Measurements from ENCODE around the gene RAB25.

RAB25 gene

DNA sequence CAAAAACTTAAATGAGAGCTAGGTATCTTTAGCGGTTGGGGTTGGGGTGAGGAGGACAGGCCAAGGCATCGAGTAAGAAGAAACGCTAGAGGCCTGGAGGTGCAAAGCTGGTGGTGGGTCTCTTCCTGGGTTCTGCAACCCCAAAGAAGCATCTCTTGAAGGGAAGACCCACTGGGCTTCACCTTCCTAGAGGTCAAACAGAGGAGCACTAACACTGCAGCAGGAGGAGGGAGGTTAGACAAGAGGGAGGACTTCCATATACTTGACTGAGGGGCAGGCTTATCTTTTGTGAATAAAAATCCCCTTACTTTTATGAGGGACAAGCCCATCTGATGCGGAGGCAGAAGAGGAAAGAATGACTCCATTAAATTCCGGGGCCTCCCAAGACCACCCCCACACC, 18.8 kb downstream of the RAB25 start:
- DNase-seq (ENCODE audit: low read depth in 2 of 2): no peak

DNA sequence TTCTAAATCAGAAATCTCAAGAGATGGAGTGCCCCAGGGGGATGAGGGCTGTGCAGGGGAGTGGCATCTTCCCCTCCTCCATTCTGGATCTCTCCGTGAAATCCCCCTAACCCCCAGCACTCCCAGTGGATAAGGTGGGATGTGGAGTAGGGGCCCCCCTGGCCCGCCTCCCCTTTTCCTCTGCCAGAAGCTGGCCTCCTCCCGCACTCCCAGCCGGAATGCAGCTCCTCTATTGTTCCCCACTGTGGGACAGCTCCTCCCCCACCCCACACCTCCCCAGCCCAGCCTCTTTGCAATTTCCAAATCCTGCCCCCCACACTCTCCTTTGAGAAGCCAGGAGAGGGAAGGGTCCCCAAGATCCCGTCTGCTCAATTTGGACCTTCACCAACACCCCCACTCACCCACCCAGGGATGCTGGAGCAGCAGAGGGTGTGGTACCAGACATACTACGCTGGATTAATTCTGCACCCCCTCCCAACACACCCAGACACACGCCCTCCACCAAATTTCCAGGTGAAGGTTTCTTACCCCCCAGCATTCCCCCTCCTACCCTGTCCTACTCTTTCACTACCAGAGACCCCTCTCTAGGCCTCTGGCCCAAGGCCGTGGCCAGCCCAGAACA, 19.4 kb downstream of the RAB25 start:
- DNase-seq (ENCODE audit: low read depth in 2 of 2): no peak

GRCh38 chr1:156080863-156081179, 19.9 kb downstream of the RAB25 start:
- DNase-seq (ENCODE audit: low read depth in 2 of 2): no peak

DNA sequence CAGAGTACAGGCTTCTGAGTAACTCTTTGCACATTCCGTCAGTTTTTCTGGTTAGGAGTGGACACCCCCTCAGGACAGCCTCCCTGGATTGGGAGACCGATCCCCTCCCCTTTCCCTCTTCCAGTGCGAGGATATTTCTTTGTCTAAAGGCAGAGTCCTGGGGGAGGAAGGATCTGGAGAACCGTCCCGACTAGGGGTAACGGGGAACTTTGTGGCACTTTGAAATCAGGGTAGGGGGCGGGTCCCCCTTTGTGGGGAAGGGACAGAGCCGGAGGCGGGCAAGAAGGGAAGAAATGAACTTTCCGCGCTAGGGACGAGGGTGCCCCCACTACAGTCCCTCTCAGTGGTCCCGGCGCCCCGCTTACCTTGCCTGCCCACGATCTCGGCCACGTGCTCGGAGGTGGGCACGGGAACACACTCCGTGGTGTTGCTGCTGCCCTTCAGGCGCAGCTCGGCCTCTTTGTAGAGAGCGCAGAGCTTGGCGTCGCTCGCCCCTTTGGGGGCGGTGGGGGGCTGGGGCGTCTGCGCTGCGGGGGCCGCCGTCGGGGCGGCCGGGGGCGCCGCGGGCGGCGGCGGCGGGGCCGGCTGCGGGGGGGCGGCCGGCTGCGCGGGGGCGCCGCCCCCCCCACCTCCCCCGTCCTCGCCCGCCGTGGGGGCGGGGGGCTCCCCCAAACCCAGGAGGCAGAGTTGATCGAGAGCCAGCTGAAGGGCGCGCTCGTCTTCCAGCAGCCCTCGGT, 20.4 kb downstream of the RAB25 start:
- no peak for DNase-seq (ENCODE audit: low read depth in 2 of 2)

GRCh38 chr1:156081917-156082308, 21.0 kb downstream of the RAB25 start:
- no peak for DNase-seq (ENCODE audit: low read depth in 2 of 2)

- no peak for DNase-seq (ENCODE audit: low read depth in 2 of 2)
Measured at GRCh38 chr1:156082309-156083091, 21.5 kb downstream of the RAB25 start, which contains the start of gene MEX3A. Gene MEX3A (minus strand): TSS chr1:156082465. CDS start chr1:156081998, 467 bp downstream.

DNA sequence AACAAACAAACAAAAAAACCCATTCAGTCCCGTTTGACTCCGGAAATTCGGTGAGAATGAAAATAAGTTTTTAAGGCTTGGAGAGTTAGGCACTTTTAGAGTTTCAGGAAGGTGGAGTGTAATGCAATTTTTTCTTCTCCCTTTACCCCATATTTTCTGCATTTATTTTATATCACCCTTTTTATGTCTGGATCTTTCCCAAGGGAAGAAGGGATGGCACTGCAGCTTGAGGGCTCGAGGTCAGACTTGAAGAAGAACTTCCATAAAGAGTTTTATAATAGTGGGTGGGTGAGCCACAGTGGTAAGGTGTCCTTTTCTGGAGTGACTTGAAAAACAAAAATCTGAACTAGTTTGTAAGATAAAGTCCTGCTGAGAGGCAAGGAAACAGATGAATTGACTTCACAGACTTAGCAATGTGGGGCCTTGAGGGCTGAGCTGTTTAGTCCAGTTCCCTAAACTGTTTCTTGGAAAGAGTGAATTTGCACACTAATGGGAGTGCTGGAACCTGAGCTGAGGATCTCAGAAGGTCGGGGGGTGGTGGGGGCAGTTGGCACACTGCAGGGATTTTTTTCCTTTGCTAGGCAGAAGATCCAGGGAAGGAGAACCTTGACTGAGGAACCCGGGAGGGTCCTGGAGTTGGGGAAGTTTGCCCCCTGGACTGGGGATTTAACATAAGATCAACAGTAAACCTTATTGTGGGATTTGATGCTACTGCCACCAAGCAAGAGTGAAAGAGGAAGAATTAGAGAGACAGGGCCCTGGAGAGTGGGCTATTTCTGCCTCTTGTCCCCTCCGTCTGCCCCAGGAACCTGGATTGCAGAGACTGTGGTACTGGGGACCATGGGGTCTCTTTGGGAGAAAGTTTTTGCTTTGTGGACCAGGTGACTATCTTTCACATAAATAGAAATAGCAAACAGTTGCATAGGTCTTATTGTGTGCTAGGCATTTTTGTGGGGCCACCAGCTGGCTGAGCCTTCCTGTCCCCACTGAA, 23.1 kb downstream of the RAB25 start:
- no peak for DNase-seq (ENCODE audit: low read depth in 2 of 2)

GRCh38 chr1:156086256-156086662, 25.3 kb downstream of the RAB25 start:
- no peak for DNase-seq (ENCODE audit: low read depth in 2 of 2)

DNA sequence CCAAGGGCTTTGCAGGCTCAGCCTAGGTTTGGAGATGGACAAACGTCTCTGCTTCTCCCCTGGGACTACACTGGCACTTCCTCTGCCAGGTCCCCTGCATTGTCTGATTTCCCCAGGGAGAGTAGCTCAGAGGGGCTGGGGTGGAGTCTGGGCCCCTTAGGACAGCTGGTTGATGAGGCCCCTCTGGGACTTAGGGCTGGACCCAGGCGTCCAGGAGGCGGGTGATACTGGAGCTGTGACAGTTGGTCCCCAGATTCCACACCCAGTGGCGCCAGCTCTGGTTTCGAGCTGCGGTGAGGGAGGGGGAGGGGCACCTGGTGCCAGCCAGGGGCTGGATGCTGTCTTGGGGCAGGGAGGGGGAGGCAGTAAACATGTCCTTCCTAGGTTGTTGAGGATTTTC, 28.7 kb downstream of the RAB25 start:
- no peak for DNase-seq (ENCODE audit: low read depth in 2 of 2)

DNA sequence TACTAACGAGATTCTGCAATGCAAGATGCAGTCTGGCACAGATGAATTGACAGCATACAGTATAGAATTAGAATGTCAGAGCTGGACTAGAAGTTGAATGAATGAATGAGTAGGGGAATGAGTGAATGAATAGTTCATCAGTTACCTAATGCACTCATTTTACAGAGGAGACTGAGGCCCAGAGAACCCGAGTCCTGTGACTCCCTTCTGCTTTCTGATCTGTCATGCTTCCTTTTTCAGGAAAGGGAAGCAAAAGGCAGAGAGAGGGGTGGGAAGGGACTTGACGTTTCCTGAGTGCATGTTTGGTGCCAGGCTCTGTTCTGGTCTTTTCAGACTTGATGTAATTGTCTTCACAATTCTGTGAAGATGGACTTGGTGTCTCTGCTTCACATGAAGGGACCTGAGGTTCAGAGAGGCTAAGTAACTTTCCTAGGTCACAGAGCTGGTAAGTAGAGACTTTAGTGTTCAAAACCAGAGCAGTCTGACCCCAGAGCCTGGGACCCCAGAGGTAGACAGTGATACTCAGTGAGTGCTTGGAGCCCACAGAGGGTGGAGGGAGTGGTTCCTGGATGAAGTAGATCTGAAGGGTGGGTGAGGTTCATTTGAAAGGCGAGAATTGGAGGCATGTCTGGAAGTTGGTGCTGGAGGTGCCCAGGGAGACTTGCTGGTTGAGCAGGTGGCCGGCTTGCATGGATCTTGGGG, 29.3 kb downstream of the RAB25 start:
- DNase-seq (ENCODE audit: low read depth in 2 of 2): no peak

- DNase-seq (ENCODE audit: low read depth in 2 of 2): no peak
Measured at GRCh38 chr1:156090840-156091188, 29.9 kb downstream of the RAB25 start.

- no peak for DNase-seq (ENCODE audit: low read depth in 2 of 2)
Measured at GRCh38 chr1:156091610-156092009, 30.6 kb downstream of the RAB25 start.

DNA sequence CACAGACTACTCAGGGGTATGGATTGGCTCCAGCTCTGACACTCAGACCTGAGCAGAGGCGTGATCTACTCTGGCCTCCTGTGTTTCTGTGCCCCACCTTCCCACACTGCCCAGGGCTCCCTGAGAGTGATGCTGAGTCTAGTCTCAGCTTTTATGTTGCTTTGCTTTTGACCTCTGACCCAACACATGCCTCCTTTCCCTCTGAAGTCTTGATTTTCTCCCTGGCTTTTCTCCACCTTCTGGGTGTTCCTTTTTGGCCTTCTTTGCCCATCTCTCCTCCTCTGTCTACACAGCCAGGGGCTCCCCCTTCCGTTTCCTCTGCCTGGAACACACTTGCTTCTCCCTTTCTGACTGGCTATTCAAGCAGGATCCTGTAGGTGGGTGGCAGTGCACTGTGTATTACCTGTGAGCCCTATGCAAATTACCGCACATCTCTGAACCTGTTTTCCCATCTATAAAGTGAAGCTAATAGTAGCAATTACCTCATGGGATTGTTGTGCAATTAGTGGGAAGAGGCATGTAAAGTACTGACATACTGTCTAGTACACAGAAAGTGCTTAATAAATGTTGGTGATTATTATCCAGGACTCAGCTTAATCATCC, 35.0 kb downstream of the RAB25 start:
- DNase-seq (ENCODE audit: low read depth in 2 of 2): no peak

DNA sequence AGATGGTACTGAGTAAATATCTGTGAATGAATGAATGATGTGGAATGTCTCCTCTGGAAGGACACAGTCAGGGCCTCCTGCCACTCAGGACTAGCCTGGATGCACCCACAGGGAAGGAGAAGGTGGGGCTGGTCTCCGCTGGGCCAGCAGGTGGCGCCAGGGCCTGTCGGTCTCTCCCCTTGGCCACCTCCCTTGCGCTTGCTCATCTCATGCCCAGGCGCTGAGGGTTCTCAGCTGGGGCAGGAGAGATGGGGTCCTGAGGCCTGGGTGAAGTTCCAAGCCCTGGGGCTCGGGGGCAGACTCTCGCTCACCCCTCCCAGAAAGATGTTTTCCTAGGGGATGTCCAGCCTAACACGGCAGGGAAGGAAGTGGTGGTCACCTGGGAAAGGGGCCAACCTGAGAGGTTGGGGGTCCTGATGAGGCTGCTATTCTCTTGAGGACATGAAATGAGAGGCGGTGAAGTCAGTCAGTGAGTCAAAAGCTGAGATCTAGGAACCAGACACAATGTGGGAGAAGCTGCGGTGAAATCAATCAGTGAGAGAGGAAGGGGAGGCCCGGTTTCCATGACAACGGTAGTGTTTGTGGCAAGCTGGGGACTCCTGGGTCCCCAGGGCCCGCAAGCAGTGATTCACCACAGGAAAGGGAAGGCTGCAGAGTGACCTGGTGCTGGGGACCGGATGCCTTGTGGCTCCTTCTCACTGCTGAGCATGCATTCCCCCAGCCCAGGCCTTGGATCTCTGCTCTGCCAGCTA, 35.9 kb downstream of the RAB25 start:
- peak in 1 of 2 experiments; percentile 51 for DNase-seq (ENCODE audit: low read depth in 2 of 2)

- DNase-seq (ENCODE audit: low read depth in 2 of 2): no peak
Measured at GRCh38 chr1:156097499-156098178, 36.7 kb downstream of the RAB25 start.

GRCh38 chr1:156098784-156099183, 37.8 kb downstream of the RAB25 start:
- no peak for DNase-seq (ENCODE audit: low read depth in 2 of 2)

- DNase-seq (ENCODE audit: low read depth in 2 of 2): no peak
Measured at GRCh38 chr1:156099282-156099681, 38.3 kb downstream of the RAB25 start.

GRCh38 chr1:156100205-156100995, 39.4 kb downstream of the RAB25 start:
- no peak for DNase-seq (ENCODE audit: low read depth in 2 of 2)

DNA sequence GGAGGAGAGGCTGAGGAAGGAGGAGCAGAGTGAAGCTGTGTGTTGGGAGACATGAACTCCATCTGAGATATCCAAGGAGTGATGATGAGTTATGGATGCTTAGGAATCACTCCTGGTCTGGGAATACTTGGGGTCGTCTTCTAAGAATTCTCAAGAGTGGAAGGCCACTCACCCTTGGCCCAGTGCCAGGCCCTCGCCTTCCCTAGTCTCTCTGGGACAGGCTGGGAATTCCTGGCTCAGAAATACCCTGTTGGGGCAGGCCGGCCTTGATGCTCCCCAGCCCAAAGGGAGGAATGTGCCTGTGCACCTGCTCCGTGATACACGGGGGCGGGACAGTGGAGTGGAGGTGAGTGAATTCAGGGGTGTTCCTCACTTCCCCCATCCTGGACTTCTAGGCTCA, 40.9 kb downstream of the RAB25 start:
- no peak for DNase-seq (ENCODE audit: low read depth in 2 of 2)

All from fibroblast of skin of left biceps (primary cell).